GM19238 (cell line): ENCODE results near the gene DPF3.

Experiments used
- DNase-seq: peaks from one replicate; pipeline ENCODE4 v3.0.0; 2011; ENCODE audit warnings: low spot score; ENCODE audit not compliant: insufficient read length

DPF3 gene

DNA sequence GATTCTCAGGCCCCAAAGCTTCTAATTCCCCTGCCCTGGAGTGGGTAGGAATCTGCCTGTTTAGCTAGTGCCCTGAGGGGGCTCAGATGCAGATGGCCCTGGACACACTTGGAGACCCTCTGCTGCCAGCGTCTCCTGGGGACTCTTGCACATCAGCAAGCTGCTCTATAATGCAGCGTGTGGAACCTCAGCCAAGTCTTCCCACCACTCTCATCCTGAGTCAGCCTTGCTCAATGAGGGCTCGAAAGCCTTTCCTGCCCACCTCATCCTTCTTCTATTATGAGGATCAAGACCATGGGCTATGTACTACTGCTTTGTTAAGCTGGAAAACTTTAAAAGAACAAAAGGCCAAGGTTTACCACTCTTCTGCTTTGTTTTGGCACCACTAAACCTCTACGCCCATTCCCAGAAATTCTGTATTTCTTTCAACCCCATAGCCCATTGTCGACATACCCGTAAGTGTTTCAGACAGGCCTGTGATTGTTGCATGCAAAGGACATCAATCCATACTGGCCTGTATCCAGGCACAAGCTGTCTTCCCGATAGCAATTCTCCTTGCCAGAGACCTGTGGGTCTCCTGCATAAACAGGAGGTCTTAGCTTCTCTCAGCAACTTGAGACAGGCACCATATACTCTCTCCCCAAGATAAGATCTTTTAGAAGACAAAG, 246.9 kb downstream of the DPF3 start:
- DNase-seq: no peak

DNA sequence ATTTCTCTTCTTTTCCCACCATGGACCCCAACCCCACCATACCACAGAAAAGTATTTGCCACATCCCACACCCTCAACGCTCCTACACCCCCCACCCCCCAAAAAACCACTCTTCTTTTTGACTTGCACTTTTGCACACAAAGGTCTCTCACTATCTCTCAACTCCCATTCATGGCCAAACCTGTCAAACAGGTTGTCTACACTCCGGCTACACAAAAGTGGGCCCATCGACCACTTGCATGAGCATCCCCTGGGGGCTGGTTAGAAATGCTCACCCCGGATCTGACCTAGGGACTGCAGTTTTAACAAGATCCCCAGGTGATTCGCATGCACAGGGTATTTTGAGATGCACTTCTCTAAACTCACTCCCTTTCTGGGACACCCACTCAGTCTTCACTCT, 248.2 kb downstream of the DPF3 start:
- no peak for DNase-seq

DNA sequence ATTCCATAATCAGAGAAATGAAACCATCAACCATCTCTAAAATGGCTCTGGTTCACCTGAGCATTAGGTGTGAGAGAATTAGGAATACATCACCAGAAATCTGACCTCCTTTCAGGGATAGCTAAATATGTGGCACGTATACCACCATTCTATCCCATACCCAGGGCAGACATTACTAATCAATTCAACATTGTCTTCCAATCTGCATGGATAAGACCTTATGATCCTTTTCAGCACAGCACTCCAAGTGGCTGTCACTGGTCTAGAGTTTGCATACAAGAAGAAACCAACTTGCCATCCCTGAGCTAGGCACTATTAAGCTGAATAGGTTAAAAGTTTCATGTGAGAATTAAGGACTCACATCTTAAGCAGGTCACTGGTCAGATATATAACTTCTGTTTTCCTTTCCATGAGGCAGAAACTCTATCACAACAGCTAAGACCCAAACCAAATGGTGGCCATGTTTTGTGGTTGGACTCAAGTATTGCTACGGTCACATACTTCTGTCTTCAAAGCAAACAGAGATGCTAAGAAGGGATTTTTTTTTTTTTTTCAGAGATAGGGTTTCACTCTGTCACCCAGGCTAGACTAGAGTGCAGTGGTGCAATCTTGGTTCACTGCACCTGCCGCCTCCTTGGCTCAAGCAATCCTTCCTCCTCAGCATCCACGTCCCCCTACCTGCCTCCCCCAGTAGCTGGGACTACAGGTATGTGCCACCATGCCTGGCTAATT, 249.0 kb downstream of the DPF3 start:
- no peak for DNase-seq

DNA sequence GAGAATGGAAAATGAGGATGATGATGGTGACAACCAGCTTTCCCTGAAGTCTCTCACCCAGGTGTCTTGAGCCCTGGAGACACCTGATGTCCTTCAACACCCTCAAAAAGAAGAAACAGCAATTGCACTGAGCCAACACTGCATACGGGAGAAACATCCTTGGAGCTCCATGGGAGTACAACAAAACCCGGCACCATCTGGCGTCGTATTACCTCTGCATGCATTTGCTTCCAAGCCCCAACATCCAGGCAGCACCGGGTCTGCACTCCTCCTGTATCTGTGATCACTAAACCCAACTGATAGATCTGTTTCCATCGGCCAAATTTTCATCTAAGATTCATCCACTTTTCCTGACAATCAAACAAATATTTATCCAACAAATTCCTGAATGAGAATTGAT, 249.9 kb downstream of the DPF3 start:
- DNase-seq: no peak

DNA sequence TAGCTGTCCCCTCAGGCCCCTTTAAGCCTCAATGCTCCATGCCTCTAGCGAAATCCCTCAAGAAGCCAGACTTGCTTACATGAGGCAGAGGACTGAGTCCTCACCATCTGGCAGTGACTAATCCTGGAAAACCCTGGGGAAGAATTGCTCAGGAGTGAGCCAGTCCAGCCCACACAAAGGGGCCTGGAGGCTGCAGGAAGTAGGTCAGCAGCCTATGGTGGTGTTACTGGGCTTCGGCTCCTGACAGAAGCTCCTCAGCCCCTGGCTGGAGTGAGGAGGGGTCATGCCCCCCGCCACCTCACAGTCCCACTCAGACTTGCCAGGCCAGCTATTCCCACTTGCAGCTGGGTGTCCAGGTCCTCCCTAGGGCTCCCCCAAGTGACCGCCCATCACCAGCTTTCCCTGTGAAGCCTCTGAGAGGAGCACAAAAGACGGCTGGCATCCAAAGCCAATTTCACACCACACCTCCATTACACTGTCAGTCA, 250.5 kb downstream of the DPF3 start:
- no peak for DNase-seq

DNA sequence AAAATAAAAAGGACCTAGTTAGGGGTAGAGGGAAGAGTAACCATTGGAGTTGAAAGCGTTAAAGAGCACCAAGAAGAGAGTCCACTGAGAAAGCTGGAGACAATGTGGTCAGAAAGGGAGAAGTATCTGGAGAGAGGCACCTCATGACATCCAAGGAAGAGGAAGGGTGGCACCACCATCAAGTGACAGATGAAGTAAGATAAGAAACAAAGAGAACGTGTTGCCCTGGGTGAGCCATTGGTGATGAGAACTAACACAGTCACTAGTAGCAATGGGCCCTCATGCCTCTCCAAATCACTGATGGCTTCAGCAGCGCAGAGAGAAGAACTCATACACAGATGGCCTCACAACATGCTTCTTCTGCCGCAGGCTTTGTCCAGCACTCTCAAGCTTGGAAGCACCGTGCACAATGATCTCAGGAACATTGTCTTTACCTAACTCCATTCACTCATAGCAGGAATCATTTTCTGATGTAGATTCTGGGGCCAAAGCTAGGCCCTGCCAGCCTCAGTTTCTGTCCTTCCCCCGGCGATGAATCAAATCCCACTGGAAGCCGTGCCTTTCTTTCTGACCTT, 252.9 kb downstream of the DPF3 start:
- no peak for DNase-seq

DNA sequence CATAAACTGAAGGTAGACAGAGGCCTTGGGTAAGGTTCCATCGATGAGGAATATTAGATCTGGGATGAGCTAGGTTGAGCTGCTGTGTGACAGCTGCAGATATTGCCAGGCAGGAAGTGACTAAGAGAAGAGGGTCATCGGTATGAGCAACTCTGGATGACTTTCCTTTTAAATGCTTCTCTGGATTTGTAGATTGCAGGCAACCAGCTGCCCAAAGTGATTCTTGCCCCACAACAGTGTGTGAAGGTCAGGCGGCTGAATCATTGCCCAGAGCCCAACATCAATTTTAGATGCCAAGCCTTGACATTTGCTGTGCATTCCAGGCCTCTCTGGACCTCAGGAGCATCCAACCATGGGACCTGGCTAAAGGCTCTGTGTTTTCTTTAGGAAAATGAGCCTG, 255.9 kb downstream of the DPF3 start:
- DNase-seq: no peak

DNA sequence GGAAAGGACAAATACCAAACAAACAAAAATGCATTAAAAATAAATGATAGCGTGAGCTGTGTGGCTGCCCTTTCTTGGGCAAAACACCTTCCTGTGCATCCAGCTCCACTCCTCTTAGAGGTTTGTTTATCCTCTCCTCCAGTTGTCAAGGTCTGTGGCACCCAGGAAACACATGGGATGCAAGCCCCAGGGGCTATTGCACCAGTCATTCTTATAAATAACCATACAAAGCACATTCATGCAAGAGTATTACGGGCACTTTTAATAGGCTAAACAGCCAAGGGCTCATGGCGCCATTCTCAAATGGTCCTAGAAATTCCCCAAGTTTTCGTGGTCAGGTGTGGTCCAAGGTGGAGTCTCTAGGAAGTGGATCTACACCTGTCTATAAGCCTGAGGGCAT, 257.0 kb downstream of the DPF3 start:
- DNase-seq: no peak

DNA sequence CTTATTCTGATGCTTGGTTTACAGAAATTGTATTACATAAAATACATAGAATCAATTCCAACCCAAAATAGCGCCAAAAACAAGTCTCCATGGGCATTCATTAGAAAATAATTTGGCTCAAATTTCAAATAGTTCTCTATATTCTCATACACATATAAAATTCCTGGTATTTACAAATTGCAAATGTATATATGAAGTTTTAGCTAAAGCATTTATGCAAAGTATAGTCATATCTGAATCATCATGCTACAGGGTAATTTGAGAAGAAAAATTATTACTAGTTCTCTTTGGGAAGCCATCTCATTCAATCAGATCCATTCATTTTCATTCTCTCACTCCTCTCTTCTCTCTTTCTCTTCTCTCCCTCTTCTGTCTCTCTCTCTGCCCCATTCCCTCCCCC, 257.8 kb downstream of the DPF3 start:
- no peak for DNase-seq

DNA sequence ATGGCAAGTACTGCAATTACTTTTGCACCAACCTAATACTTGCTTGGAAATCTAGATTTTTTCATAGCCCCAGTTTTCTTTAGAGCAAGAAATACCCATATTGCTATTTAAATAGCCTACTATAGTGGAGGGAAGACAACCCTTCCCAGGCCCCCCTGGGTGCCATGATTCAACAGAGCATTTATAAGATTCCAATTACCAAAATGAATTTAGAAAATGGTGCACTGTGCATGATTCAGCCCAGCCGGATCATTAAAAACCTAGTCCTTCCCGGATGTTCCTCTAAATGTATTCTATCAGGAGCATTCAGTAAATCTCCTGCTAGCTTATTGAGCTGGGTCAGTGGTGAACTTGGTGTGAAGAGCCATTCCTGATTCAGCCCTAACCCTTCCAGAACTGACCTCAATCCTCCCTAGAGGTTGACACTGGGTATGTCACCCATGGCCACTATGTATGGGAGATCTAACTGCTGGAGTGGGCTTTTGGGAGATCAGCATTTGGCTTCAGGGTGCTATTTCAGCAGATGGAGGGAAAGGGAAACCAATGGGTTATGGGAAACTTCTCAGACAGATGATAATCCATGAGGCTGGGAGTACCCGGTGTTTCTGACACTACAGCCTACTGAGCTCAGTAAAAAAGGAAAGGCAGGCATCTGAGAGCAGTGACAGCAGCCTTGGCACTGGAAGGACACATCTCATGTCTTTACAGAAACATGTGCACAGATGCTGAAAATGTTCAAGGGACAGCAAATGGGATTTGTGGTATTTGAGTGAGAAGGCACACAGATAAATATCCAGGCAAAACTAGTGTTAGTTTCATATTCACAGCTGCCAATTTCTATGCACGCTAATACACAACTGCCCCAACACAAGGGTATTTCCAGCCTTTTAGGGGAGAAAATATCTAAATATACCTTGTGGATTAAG, 258.9 kb downstream of the DPF3 start:
- no peak for DNase-seq

DNA sequence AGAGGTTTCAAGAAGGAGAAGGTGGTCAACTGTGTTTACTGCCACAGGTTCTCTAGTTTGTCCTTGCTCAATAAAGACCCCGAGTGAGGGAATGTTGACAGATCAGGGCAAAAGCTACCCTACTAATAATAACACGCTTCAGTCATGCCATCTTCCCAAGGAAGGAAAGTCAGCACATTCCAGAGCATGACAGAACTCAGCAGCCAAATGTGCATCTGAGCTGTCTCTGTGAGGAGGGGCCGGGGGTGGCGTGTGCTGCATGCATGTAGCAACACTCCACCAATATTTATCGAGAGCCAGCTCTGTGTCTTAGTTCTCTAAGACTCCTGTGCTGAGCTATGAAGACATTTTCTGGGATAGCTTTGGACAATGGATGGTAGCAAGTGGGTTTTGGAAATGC, 260.4 kb downstream of the DPF3 start:
- DNase-seq: no peak

DNA sequence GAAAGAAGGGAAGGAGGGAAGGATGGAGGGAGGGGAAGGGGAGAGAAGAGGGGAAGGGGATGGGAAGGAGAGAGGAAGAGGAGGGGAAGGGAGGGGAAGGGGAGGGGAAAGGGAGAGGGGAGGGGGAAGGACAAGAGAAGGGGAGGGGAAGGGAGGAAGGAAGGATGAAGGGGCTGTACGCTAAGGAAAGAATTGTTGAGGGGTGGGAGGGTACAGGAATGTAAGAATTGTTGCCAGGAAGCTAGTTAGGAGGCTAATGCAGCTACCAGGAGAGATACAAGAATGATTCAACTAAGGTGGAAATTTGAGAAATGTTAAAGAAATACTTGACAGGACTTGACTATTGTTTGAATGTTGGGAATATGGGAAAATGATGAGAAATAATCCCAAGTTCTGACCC, 261.2 kb downstream of the DPF3 start:
- DNase-seq: no peak

DNA sequence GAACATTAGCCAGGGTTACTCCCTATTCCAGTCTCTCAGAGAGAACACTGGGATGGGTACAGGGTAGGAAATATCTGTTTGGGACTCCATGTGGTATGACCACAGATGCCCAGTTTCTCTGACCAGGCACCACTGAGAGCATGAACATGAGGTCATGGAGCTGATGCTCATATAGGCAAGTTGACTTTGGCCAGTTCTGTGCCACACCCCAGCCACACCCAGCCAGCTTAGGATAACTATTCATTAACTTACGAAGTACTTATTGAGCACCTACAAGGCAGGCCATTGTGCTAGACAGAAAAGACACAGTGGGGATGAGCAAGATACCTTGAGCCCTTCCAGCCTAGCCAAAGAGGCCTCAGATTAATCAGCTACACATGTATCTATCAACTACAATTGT, 262.5 kb downstream of the DPF3 start:
- DNase-seq: no peak

DNA sequence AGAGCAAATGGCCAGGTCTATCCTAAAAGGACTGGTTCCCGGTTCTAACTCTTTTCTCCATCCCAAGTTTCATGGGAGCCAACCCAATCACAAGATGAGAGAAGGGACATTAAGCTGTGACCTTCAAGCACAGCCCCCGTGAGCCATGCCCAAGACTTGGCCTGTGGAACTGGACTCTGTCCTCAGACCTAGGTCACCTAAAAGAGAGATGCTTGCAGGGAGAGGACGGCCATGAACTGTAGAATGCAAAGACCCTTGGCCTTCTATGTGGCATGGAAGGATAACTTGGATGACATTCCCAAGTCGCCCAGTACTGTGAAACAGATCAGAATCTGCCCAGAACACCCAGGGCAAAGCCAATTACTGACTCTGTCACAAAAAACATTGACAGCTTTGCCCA, 263.5 kb downstream of the DPF3 start:
- no peak for DNase-seq

DNA sequence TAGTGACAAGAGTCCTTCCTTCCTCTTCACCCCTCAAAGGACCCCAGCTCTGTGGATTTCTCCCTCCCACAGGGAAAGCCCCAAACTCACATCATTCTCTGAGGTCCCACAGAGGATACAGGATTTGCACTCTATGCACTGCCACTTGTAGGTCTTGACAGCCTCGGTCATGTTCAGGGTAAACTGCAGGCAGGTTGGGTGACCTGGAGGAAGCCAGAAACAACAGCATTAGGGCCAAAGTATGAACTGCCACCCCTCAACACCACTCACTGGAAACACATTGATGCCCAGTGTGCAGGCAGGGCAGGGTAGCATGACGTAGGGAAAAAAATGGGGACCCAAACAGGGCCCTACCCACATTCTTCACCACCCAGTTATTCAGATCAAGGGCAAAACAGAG, 264.4 kb downstream of the DPF3 start:
- no peak for DNase-seq

DNA sequence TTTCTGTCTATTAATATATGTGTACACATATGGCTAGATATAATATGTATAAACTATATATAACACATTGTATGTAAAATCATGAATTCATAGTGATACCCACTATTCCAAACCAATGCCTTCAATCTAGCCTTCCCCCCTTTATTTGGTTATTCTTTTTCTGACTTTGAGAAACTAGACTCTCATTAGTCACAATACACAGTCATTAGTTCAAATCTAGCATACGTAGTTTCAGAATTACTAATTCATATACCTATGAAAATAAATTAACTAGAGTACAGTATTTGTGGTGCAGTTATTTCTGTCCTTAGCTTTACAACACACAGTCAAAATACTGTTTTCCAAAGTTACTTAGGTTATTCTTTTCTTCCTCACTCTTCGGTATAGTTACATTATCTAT, 268.2 kb downstream of the DPF3 start:
- no peak for DNase-seq

DNA sequence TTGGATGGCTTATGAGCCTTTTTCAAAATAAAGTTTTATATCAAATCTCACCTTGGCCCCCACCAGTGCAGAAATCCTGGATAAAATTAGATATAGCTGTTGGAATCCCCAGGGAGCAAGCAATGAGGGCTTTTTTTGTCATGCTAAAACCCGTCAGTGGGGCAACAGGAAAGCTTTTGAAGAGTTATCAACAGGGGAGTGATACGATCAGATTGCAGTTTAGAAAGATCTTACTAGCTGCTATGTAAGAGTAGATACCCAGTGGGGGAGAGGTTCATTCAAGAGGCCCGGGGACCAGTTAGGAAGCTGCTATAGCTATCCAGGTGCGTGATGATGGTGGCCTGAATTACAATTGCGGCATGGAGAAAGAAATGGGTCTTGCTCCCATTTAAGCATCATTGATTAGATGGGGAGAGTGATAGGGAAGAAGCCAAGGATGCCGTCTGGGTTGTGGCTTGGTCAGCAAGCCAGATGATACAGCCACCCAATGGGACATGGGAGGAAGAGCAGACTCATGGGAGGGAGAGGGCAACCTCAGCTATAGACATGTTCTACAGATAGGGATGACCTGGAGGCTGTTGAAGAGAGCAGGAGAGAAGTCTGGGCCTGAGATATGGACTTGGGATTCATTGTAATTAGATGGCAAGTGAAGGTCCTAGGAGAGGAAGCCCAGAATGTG, 272.4 kb downstream of the DPF3 start:
- no peak for DNase-seq

DNA sequence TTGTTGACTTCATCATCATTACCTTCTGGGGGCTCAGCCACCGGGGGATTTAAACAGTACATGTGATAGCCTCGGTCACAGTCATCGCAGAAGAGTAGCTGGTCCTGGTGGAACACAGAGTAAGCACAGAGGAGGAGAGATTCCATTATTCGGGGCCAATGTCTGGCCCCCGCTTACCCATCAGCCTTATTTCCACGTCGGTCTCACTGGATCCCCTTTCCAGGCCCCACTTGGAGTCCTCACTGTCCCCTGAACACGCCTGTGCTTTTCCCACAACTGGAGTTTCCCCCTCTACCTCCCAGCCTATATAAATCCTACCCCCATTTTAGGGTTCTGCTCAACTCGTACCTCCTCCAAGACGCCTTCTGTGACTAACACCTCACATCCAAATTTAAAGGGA, 274.0 kb downstream of the DPF3 start:
- DNase-seq: no peak

DNA sequence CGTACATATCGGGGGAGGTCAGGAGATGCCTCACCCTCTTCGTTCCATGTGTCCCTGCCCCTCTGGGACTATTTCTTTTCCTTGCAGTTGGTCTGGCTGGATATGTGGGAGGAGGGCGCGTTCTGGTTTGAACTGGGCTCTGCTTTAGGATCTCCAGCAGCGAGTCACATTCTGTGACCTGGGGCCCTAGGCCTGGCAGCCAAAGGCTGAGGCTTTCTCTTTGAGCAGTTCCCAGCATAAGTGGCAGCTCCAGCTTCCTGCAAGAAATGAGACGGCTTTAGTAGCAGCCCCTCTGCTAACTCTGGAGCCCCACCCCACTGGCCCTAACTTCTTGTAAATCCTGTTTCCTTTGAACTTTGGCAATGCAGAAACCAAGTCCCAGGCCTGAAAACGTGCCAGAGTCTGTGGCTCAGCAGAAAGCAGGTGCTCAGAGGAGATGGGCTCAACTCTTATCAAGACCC, 274.8 kb downstream of the DPF3 start:
- no peak for DNase-seq

DNA sequence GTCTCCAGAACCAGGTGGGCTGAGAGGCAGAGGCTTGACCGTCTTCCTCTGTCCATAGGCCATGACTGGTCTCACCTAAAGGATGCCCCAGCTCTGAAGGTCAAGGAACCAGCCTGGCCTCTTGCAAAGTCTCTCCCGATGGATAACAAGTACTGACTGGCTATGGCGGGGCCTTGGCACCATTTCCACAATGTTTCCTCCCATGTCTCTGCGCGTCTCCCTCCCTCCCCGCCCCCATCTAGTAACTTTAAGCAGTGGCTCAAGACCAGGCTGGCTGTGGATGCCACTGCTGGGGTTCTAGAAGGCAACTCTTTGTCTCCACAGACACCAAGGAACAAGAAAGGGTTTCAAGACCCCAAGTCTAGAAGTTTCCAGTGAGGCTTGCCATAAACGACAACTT, 275.5 kb downstream of the DPF3 start:
- DNase-seq: no peak

DNA sequence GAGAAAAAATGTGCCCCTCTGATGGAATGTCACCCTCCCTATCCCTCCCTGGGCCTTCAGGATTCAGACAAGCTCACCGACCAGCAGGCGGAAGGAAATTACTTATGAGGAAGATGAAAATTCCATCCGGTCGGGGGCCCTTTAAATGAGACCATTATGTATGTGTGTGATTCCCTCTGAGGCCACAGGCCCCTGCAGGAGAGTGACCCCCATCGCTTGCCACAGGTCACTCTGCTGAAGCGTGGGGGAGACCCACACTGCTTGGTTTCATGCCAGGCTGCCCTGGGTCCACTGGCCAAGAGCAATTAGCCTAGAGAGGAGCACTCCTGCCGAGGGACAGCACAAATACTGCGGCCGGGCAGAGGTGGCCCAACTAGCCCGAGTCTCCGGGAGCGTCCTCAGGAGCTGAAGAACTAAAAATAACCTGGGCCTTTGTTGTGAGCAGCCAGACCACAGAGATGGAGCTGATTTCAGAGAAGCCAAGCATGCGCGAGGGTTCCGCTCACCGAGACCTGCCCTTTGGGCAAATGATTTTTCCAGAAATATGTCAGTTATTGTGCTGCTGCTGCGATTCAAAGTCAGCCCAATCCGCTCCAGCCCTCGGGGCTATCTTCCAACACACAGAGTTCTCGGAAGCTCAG, 276.4 kb downstream of the DPF3 start:
- DNase-seq: no peak
